NT2/D1 (cell line): ENCODE data around the gene CUL9.

Experiments
- YY1 ChIP-seq: IDR thresholded peaks from 2 replicates; pipeline ENCODE4 v1.6.1; 2011; ENCODE audit not compliant: insufficient read length, insufficient read depth
- ZNF274 ChIP-seq: IDR thresholded peaks from 2 replicates; pipeline ENCODE4 v1.6.1; 2011; ENCODE audit warnings: mild to moderate bottlenecking, low read depth, low read length

DNA sequence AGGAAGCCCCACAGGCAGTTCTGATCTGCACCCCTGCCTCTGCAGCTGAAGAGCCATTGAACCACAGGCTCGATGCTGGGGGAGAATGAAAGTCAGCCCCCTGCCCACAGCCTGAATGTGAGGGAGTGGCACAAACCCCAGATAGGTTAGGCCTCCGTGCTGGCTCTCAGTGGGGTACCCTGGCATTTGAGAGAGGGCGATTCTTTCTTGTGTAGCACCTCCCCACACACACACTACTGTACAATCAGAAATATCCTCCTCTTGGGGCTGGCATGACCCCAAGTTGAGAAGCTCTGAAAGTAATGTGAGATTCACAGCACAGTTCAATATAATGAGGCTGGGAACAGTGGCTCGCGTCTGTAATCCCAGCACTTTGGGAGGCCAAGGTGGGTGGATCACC lies 79.2 kb downstream of the CUL9 start:
- no peak for TF ChIP-seq YY1
- no peak for TF ChIP-seq ZNF274
